Astrocyte of the spinal cord (primary cell): ENCODE results near the gene UVRAG.

Experiments used
- DNase-seq: peaks from one replicate; pipeline ENCODE4 v3.0.0; 2011; ENCODE audit warnings: low read depth, low spot score
- H3K4me3 ChIP-seq: 2 replicates; pipeline ENCODE4 v1.5.1; 2011; ENCODE audit warnings: low read depth, mild to moderate bottlenecking, low read length, moderate library complexity
- in situ Hi-C: cut with HindIII; loops from 2 replicates; pipeline ENCODE4 v1.10.0; 2017; ENCODE audit warnings: low sequenced_read_pairs
- TF ChIP-seq, protein P1 (sequence below): IDR thresholded peaks from 2 replicates; pipeline ENCODE4 v1.5.1; 2012; ENCODE audit warnings: low read depth, mild to moderate bottlenecking, low read length, inconsistent platforms

Gene UVRAG

DNA sequence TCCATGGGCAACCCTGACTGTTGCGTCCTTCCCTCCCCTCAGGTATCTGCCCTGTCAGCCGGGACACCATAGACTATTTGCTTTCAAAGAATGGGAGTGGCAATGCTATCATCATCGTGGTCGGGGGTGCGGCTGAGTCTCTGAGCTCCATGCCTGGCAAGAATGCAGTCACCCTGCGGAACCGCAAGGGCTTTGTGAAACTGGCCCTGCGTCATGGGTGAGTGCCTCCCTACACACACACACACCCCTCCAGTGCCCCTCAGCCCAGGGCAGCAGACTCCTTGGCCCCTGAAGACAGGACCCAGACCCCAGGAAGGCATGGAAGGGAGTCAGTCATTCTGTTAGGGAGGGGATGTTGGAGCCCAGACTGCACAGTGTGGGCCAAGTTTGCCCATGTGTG is 17.9 kb upstream of the UVRAG start:
- TF ChIP-seq, protein P1, sequence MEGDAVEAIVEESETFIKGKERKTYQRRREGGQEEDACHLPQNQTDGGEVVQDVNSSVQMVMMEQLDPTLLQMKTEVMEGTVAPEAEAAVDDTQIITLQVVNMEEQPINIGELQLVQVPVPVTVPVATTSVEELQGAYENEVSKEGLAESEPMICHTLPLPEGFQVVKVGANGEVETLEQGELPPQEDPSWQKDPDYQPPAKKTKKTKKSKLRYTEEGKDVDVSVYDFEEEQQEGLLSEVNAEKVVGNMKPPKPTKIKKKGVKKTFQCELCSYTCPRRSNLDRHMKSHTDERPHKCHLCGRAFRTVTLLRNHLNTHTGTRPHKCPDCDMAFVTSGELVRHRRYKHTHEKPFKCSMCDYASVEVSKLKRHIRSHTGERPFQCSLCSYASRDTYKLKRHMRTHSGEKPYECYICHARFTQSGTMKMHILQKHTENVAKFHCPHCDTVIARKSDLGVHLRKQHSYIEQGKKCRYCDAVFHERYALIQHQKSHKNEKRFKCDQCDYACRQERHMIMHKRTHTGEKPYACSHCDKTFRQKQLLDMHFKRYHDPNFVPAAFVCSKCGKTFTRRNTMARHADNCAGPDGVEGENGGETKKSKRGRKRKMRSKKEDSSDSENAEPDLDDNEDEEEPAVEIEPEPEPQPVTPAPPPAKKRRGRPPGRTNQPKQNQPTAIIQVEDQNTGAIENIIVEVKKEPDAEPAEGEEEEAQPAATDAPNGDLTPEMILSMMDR, result no peak
- no peak overlapping the region for H3K4me3 ChIP-seq
- in situ Hi-C loops, result no loop called here
- no peak for DNase-seq

DNA sequence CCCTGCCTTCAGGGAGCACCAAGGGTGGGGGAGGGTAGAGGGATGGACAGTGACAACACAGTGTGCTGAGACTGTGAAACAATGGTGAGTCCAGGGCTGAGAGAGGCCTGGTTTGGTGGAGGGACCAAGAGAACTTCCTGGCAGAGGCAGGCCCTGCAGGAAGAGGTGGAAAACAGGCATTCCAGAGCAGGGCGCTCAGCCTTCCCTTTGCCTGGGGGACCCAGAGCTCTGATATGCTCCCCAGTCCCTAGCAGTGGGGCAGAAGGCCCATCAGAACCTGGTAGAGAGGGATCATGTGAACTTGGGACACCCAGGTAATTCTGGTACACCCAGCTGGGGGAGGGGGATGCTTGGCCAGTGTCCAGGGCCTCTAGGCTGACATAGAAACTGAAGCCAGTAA is 17.2 kb upstream of the UVRAG start:
- DNase-seq, result no peak
- in situ Hi-C loops, result no loop called here
- no peak overlapping the region for H3K4me3 ChIP-seq
- TF ChIP-seq, protein P1, result no peak

DNA sequence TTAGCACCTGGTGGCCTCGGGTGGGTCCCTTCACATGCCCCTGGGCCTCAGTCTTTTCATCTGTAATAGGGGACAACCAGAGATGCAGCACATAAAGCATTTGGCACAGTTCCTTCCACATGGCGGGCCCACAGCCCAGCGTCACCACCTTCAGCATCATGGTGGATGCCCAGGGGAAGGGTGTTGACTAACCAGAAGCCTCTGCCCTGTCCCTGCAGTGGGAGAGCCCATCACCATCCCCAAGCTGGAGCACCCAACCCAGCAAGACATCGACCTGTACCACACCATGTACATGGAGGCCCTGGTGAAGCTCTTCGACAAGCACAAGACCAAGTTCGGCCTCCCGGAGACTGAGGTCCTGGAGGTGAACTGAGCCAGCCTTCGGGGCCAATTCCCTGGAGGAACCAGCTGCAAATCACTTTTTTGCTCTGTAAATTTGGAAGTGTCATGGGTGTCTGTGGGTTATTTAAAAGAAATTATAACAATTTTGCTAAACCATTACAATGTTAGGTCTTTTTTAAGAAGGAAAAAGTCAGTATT is 14.8 kb upstream of the UVRAG start:
- no peak overlapping the region for H3K4me3 ChIP-seq
- DNase-seq, result no peak
- TF ChIP-seq, protein P1, result no peak
- in situ Hi-C loops, result no loop called here

DNA sequence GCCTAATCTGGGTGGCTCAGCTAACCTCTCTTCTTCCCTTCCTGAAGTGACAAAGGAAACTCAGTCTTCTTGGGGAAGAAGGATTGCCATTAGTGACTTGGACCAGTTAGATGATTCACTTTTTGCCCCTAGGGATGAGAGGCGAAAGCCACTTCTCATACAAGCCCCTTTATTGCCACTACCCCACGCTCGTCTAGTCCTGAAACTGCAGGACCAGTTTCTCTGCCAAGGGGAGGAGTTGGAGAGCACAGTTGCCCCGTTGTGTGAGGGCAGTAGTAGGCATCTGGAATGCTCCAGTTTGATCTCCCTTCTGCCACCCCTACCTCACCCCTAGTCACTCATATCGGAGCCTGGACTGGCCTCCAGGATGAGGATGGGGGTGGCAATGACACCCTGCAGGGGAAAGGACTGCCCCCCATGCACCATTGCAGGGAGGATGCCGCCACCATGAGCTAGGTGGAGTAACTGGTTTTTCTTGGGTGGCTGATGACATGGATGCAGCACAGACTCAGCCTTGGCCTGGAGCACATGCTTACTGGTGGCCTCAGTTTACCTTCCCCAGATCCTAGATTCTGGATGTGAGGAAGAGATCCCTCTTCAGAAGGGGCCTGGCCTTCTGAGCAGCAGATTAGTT is 14.2 kb upstream of the UVRAG start:
- in situ Hi-C loops, result no loop called here
- no peak overlapping the region for H3K4me3 ChIP-seq
- no peak for DNase-seq
- TF ChIP-seq, protein P1, result no peak

DNA sequence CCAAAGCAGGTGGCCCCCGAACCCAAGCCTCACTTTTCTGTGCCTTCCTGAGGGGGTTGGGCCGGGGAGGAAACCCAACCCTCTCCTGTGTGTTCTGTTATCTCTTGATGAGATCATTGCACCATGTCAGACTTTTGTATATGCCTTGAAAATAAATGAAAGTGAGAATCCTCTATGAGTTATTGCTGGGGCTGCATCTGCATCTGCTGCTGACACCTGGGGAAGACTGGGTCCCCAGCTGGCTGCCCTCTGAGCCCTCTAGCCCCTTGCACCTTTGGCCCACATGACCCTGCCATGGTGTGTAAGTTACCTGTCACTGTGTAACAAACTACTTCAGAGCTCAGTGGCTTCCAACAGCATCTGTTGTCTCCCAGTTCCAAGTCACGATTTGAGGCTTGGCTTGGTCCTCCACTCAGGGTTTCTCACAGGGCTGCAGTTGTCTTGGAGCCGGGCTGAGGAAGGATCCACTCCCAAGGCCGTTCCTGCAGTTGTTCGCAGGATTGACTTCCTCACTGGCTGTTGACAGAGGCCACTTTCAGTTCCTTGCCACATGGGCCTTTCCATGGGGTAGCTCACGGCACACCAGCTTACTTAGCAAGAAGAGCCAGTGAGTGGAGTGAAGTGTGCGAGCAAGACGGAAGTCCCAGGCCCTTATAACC is 13.5 kb upstream of the UVRAG start:
- no peak overlapping the region for H3K4me3 ChIP-seq
- TF ChIP-seq, protein P1, result no peak
- DNase-seq, result no peak
- in situ Hi-C loops, result no loop called here

DNA sequence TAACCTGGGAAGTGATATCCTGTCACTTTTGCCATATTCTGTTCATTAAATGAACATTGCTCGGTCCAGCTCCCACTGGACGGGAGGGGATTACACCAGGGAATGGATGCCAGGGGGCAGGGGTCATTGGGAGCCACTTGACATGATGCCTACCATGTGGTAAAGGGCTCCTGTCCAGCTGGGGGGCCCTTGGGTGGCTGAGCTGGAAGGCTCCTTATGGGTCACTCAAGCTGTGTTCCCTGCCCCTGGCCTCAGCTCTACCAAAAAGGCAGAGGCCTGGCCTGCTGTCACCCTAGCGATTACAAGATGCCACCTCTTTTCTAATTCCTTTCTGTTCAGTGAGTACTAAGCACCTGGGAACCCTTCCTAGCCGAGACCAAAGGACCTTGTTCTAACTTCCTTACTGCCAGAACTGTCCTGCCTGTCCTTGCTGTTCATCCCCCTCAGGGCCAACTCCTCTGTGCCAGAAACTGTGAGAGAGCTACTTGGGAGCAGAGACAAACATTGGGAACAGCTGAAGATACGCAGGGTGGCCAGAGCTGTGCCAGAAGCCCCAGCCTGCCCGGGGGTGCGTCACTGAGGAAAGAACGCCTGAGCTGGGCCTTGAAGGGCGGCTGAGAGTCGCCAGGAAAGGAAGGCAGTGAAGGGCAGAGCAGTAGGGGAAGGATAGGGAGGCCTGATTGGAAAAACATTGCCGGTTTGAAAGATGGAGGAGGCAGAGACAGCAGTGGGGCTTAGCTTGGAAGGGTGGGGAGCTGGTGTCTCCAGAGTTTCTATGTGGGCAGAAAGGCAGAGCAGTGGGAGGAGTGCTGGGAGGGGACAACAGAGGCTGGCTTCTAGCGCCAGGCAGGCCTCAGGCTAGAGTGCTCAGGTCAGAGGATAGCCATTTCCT is 12.7 kb upstream of the UVRAG start:
- DNase-seq, result no peak
- in situ Hi-C loops, result no loop called here
- TF ChIP-seq, protein P1, result no peak
- H3K4me3 ChIP-seq, result no peak overlapping the region
